ENCODE results near the gene SLC34A1.

Gene SLC34A1

DNA sequence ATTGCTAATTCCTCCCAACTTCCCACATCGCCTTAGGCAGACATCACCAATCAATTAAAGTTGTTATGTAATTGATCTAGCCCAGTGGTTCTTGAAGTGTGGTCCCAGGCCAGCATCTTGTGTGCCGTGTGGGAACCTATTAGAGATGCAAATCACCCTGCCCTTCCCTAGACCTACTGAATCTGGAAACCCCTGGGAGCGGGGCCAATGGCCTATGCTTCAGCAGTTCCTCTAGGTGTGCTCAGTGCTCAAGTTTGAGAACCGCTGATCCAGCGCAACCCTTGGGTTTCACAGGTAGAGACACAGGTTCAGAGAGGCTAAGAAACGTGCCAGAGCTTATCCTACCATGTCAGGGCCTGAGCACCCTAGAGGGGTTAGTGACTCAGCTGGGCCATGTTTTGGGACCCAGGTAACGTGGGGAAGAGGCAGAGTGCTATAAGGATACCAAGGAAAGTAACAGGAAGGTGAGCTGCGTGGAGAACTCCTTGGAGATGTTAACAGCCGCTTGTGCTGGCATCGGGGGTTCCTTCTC, 4.4 kb downstream of the SLC34A1 start:
- DNase-seq (ENCODE audit: low read depth in 2 of 2), result no peak

DNA sequence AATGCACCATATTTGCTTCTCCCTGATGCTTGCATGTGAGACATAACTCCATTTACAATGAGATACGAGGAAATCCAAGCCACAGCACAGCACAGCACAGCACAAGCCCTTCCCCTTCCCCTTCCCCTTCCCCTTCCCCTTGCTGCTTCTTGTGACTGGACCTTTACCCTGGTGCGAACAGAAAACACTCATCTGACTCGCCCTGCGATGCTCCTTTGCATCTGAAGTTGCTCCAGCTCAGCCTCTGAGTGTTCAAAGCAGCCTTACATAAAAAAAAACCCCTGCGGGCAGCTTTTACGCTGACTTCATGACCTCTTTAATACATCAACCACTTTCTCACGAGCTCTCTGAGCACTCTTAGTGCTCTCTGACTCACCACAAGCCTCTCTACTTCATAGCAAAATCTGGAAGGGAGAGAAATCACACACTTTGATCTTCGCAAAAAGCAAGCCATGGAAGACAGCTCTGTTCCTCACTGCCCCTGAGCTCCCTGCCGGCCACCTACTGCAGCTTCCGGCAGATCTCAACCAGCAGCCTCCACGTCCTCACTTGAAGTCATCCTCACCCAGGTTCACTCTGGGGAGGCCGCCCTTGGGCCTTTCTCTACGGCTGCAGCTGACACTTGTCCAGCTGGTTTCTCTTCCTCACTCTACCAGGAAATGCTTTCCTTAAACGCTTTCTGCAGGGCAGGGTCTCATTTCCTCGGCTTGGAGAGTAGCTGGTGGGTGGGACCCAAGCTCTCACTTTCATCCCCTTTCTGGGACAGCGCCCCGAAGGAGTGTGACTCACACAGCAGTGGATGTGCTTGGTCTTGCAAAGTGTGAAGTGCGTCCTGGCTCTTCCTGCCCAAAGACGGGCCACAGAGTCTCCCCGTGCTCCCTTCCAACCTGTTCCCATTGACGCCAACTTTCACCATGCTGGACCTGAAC, 5.3 kb downstream of the SLC34A1 start:
- peak; percentile 38 to 45 for DNase-seq (ENCODE audit: low read depth in 2 of 2)

DNA sequence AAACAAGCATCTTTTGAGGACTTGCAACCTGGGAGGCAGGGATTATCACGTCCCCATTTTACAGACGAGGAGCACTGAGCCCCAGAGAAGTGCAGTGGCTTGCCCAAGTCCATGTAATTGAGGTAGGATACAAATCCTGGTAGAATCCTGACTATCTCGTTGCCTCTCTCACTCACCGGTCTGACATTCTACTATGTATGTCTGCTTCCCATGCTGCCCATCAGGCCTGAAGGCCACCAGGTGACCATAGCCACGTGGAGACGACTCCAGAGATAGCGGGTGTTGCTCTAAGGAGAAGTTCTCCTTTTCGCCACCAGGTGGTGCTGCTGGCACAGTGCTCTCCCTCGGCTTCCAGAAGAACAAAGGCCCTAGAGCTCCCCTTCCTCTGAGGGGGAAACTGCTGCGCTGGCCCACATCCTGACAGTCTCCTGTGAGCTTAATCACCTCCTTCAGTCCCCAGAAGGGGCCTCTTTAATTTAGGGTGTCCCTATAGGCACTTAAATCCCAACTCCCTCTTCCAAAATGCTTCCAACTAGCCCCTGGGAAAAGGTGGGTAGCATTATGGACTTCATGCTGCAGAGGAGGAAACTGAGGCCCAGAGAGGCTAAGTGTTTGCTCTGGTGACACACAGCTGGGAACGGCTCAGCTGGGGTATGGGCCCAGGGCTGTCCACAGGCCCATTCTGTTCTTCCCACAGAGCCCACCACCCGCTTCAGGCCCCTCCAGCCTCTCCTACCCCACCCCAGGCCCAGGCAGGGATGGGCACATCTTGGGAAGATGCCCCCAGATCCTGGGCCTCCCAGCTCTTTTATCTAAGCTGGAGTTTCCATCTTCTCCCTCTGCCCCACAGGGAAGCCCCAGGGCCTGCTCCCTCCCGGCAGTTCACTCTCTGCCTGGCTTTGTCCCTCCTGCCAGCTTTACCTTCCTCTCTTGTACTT, 6.4 kb downstream of the SLC34A1 start:
- DNase-seq (ENCODE audit: low read depth in 2 of 2), result peak; percentile 79 to 86

DNA sequence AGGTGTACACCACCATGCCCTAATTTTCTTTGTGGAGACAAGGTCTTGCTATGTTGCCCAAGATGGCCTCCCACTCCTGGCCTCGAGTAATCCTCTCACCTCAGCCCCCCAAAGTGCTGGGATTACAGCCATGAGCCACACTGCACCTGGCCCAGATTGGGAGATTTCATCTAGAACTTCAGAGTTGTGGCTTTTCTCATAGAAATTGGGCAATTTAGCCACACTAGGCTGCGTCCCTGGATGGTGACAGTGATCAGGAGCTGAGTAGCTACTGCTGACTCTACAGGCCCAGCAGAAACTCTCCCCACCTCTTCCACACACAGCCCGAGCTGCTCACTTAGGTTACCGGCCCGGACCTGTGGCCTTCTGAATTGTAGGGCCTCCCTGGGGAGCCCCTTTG, 8.5 kb downstream of the SLC34A1 start:
- no peak for DNase-seq (ENCODE audit: low read depth in 2 of 2)

DNA sequence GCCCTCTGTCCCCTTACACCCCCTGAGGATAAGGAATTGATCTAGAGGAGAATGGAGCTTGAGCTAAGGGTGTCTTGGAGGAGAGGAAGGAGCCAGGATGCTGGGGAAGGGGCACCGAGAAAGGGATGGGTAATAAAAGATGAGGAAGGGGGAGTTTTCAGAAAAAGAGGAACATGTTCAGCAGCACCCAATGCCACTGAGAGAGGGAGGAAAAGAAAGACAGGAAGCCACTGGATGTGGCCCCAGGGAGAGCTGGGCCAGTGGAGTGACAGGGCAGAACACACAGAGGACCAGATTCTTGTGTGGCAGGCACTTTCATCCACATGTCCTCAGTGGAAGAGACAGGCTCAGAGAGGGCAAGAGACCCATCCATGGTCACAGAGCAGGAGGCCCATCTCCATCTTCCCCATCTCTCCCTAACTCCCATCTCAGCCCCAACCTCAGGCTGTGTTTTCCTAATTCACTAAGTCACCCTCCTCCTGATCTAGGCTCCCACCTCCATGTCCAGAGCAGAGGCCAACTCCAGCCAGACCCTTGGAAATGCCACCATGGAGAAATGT, 9.1 kb downstream of the SLC34A1 start:
- no peak for DNase-seq (ENCODE audit: low read depth in 2 of 2)

DNA sequence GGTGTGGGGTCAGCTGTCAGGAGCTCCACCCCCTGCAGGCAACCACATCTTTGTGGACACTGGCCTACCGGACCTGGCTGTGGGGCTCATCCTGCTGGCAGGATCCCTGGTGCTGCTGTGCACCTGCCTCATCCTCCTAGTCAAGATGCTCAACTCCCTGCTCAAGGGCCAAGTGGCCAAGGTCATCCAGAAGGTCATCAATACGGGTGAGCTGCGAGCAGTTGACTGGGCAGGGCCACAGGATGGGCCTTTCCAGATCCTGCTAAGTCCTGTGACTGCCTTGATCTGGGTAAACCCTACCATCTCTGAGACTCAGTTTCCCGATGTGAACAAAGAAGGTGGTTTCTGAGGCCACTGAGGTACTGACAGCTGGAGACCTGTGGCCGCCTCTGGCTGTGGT, 9.8 kb downstream of the SLC34A1 start:
- DNase-seq (ENCODE audit: low read depth in 2 of 2), result no peak

DNA sequence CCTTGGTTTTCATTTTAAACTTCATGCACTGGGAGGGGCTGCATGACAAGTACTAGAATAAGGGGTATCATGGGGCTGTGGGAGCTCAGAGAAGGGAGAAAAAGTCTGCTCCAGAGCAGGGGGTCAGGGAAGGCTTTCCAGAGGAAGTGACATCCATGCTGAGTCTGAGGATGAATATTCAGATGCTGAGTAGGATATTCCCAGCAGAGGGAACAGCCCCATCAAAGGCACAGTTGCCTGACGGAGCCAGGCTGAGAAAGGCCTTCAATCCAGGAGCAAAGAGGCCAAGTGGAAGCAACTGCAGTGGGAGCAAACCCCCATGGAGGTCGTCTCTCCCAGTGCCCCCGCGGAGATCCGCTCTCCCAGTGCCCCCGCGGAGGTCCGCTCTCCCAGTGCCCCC, 11.8 kb downstream of the SLC34A1 start:
- DNase-seq (ENCODE audit: low read depth in 2 of 2), result no peak

DNA sequence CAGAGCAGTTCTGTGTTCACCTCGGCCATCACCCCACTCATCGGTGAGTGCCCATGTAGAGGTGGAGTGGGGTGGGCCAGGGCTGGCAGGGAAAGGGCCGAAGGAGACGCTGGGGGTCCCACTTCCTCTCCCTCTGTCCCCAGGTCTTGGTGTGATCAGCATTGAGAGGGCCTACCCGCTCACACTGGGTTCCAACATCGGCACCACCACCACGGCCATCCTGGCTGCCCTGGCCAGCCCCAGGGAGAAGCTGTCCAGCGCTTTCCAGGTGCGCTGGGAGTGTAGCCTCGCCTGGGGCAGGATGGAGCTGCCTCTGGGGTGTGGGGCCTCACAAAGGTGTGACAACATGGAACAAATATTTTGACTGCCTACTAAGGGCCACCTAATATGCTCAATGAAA, 12.6 kb downstream of the SLC34A1 start:
- no peak for DNase-seq (ENCODE audit: low read depth in 2 of 2)

DNA sequence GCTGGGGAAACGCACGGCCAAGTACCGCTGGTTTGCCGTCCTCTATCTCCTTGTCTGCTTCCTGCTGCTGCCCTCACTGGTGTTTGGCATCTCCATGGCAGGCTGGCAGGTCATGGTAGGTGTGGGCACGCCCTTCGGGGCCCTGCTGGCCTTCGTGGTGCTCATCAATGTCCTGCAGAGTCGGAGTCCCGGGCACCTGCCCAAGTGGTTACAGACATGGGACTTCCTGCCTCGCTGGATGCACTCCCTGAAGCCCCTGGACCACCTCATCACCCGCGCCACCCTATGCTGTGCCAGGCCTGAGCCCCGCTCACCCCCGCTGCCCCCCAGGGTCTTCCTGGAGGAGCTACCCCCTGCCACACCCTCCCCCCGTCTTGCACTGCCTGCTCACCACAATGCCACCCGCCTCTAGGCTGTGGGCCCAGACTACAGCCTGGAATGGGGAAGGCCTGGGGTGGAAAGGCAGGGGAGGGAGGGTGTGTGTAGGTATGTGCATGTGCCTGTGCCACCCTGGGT, 13.7 kb downstream of the SLC34A1 start:
- no peak for DNase-seq (ENCODE audit: low read depth in 2 of 2)

DNA sequence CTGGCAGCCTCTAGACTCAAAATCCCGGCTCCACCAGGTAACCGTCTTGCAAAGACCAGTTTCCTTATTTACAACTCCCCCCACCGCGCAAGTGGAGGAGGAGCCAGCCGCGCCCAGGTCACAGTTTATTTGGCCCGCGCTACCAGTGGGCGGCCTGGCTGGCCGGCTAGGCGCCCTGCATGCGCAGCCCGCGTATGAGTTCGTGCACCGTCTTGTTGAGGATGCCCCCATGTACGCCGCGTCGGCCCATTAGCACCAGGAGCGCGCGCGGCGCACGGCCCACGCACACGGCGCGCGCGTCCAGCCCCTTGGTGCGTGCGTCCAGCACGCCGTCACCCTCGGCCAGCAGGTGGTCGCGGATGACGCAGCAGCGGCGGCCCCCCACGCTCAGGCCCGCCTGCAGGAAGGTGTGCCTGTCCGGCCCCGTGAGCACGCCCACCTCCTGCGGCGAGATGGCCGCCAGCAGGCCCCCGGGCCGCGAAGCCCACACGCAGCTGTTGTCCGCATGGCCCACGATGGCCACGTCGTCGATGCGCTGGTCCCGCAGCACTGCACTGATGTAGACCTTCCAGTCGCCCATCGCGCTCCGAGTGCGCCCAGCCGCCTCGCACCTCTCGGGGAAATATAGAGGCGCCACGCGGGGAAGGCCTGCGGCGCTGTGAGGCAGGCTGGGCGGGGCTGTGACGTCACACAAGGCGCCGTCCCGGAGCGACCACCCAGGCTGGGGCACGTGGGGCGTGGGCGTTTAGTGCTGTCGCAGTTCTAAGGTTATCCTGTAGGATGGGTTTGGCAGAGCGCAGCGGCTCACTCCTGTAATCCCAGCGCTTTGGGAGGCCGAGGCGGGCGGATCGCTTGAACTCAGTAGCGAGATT, 16.0 kb downstream of the SLC34A1 start, which contains the start of gene PFN3:
TSS of gene PFN3 (minus strand) at position 665 of the 872 bp plus-strand sequence. CDS start at position 580, 85 bp downstream.
- no peak for DNase-seq (ENCODE audit: low read depth in 2 of 2)

DNA sequence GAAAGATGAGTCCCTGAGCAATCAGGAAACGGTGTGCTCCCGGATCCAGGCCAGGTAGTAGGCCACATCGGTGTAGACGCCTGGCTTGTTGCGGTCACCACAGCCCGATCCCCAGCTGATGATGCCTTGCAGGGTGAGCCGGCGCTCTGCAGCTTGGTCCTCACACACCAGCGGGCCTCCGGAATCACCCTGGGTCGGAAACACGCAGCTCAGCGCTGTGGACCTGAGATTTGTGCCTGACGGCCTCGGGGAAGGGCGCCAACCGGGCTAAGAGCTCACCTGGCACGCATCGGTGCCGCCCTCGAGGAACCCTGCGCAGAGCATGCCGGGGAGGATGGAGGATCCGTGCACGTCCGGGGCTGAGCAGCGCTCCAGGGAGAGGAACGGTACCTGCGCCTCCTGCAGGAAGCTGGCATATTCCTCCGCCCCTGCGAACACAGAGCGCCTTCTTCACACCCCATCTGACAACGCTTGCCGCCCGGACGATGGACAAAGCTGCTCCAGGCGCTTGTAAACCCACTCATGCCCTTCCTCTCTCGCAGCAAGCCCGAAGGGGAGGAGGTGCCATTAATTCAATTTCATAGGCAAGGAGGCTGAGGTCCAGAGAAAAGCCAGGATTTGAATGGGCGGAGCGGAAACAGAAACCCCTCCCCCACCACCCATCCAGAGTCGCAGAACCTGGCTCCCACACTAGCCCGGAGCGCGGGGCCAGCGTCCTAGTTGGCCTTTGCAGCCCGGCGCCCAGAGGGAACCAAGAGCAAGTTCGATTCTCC, 18.2 kb downstream of the SLC34A1 start:
- peak; percentile 63 to 72 for DNase-seq (ENCODE audit: low read depth in 2 of 2)

DNA sequence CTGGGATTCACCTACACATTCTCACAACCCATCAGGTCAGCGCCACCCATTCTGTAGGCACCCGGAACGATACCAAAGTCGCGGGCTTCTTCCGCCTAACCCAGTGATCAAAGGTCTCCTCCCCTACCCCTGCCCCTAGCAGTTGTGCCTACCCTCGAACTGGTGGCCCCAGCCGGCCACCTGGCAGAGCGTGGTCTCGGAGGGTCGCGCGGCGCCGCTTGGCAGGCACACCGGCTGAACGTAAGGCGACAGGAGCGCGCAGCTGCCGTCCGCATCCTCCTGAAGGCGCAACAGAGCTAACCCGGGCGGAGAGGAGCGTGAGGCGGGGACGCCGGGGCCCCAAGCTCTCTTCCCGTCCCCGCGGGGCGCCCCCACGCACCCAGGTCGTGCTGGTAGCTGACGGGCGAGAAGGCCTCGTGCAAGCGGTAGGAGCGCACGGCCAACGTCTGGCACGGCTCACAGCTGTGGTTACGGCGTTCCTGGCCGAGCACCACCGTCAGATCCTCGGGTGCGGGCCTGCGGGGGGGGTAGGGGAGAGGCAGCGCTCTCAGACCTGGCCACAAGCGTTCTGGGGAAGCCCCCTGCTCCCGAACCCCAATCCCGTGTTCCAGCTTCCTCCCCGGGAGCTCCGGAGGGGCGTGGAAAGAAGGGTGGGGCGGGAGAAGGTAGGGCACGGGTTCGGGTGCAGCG, 19.0 kb downstream of the SLC34A1 start:
- DNase-seq (ENCODE audit: low read depth in 2 of 2), result peak; percentile 34 to 36

DNA sequence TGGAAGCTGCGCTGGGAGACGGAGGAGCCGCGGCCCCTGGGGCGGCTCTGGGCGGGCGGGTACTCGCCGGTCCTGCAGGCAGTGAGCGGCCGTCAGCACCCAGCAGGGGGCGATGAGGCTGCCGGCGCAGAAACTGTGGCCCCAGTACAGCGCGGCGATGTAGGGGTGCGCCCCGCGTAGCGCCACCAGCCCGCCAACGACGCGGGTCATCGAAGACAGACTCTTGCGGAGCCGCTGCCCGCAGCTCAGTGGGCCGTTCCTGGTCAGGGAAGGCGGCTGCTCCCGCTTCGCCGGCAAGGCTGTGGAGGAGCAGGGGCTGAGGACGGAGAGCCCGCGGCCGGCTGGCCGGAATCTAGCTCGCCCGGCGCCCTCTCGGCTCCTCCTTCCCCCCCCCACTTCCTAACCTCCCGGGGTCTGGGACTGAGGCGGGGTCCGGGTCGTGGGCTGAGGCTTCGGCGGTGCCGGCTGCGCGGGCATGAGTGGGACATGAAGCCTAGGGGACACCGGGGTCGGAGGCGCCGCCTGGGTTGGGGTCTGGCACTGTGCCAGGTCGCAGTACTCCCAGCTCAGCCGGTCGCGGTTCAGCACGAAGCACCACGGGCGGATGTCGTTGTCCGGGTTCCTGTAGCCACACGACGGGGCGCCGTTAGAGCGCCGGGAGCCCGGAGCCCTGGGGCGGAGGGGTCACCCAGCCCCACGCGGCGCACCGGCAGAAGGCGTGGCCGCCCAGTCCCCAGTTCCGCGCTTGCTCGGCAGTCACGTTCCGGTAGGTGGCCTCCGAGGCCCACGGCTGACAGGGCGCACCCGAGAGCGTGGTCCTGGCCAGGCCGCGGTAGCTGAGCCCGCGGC, 19.8 kb downstream of the SLC34A1 start:
- peak; percentile 80 to 86 for DNase-seq (ENCODE audit: low read depth in 2 of 2)

DNA sequence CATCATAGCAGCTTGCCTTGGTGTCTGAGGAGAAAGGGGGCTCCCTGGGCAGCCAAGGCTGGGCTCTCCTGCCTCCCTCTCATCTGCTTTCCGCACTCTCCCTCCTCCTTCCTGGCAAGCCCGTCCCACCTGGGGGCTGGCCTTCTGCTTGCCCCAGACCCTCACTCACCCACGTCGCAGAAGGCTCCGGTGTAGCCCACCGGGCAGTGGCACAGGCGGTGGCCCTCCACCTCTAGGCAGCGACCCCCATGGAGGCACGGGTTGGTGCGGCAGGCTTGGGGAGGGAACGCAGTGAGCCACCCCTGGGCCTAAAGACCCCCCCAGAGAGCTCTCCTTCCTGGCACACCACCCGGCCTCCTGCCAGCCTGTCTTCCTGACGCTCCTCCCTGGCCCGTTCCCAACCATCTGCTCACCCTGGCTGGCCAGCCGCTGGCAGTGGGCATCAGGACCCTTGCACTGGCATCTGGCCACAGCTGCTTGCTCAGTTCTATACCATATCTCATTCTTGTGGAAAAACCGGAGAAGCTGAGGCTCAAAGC, 20.5 kb downstream of the SLC34A1 start:
- DNase-seq (ENCODE audit: low read depth in 2 of 2), result no peak

DNA sequence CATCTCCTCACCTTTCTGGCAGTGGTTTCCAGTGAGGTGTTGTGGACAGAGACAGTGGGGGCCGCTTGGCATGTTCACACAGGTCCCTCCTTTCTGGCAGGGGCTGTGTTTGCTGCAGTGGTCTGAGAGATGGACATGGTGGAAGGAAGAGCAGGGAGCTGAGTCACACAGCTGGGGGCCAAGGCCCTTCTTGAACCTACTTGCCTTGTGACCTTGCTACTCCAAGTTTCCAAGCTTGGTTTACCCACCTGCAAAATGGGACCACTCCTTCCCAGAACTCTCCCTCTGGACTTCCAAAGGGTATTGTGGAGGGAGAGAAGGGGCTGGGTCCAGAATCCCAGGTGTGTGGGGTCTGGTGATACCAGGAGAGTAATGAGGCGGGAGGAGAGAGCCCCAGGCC, 21.1 kb downstream of the SLC34A1 start:
- no peak for DNase-seq (ENCODE audit: low read depth in 2 of 2)

DNA sequence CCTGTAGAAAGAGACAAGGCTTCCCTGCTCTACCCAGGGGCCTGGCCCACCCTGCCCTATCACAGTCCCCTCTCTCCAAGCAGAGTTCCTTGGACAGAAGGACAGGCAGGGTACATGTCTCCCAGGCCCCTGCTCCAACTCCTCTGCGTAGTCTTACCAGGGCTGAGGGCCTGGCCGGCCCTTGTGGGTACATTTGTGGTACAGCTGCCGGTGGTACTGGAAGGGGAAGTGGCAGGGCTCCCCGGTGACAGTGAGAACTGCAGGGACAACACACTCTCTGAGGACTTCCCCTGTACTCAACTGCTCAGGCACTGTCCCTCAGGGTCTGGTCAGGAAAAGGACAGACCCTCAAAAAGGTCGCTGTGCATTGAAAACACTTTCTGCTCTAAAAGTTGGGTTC, 21.6 kb downstream of the SLC34A1 start:
- DNase-seq (ENCODE audit: low read depth in 2 of 2), result no peak

DNA sequence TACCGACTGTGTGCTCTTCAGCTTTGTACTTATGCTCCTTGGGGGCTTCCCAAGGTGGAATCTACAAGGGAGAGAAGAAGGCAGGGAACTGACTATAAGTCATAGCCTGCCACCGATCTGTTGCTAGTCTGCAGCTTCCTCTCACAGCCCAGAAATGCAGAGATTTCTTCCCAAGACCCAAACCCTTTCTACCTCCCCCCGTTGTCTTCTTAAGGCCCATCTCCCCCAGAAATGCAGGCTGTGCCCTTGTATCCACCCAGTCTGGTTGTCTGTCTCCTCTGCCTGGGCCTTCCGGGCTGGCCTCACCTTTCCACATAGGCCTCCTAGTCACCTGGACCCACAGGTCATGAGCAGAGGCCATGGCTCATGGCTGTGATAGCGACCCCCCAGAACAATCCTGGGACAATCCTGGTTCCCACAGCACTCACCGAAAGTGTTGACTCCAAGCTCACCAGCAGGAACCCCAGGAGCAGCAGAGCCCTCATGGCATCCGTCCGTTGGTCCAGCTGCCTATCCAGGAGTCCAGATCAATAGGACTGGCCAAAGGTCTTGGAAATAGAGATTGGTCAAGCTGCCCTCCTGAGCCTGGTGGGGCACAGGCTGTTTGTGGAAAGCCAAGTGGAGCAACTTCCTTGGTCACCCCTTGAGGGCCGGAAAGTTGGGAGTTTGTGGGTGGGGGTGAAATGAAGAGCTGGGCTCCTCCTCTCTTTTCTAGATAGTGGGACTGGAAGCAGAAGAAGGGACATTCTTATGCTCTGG, 25.0 kb downstream of the SLC34A1 start, which contains the start of gene F12:
TSS of gene F12 (minus strand) at position 522 of the 759 bp plus-strand sequence. CDS start at position 485, 37 bp downstream.
- no peak for DNase-seq (ENCODE audit: low read depth in 2 of 2)
